Measurements from ENCODE around the gene GSTM4.

The GSTM4 gene

DNA sequence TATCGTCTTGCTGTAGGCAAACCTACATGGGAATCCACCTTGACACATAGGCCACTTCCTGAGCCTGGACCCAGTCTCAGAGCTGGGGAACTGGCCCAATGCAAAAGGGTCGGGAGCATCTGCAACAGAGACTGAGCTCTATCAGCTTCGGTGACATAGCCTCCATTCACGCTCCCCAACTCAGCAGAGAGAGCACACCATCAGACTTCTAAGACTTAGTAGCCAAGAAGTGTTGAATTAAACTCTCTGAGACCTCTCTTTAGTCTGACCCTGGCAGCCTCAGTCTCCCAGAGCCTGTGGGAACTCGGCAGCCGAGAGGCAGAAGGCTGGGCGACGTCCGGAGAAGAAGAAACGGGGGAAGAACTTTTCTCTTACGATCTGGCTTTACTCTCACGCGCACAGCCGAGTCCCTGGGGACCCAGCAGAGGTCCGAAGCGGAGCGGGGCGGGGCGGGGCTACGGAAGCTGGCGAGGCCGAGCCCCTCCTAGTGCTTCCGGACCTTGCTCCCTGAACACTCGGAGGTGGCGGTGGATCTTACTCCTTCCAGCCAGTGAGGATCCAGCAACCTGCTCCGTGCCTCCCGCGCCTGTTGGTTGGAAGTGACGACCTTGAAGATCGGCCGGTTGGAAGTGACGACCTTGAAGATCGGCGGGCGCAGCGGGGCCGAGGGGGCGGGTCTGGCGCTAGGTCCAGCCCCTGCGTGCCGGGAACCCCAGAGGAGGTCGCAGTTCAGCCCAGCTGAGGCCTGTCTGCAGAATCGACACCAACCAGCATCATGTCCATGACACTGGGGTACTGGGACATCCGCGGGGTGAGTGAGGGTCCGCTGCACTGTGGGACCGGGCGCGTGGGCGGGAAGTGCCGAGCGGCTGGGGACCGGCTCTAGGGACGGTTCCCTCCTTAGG lies at the start of gene GSTM4:
Gene GSTM4 (plus strand): TSS at position 485 of the 905 bp plus-strand sequence. CDS start 291 bp downstream, at position 776.
- peak; percentile 62 to 72 for DNase-seq

DNA sequence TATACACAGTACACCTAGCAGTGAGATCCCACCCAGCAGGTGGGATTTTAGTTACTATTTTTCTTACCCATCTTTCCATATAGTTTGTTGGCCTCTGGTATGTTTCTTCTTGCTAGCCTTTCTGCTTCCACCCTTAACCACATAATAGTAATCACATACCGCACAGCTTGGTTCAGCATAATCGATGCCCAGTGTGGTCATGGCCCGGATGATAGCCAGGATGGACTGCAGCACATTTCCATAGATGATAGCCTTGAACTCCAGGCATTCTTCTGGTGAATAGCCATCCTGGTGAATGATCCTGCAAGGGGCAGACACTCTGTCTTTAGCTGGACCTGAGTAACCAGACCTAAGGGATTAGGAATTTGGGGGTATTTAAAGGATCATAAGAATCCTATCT lies 46.0 kb upstream of the GSTM4 start:
- DNase-seq, result no peak

DNA sequence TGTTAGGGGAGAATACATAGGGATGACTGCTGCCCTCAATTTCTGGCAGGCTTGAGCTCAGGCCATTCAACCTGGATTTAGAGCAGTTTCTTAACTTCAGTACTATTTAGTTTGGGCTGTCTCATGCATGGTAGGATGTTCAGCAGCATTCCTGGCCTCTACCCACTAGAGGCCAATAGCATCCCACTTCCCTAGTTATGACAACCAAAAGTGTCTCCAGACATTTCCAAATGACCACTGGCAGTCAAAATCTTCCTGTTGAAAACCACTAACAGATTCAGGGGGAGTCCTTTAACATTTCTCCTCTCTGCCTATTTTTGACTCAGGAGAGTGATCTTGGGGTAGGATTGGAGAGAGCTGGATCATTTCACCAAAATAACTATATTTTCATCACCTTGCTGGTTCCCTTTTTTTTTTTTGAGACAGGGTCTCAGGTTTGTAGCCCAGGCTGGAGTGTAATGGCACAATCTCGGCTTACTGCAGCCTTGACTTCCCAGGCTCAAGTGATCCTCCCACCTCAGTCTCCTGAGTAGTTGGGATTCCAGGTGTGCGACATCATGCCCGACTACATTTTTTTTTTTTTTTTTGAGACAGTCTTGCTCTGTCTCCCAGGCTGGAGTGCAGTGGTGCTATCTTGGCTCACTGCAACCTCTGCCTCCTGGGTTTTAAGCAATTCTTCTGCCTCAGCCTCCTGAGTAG lies 45.1 kb upstream of the GSTM4 start:
- DNase-seq, result no peak

DNA sequence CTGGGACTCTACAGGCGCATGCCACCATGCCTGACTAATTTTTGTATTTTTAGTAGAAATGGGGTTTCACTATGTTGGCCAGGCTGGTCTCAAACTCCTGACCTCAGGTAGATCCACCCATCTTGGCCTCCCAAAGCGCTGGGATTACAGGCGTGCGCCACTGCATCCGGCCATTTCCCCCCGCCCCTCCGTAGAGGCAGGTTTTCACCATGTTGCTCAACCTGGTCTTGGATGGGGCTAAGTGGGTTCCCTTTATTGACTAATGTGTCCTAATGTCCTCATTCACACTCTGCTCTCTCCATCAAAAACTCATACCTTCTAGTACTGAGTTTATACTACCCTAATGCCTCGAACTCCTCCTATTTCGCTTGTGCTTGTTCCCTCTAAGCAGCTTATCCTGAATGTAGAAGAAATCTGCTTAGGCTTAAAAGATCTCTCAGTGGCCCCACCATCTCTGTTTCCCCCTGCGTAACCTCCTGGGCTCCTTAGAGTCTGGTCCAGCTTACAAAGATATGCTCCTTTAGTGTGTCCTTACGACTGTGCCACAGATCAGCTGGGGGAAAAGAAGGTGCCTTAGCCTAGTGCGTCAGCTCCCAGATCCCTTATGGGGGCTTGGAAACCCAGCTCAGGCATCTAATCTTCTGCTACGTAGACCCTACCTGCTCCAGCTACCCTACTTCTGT lies 44.5 kb upstream of the GSTM4 start:
- DNase-seq, result no peak

DNA sequence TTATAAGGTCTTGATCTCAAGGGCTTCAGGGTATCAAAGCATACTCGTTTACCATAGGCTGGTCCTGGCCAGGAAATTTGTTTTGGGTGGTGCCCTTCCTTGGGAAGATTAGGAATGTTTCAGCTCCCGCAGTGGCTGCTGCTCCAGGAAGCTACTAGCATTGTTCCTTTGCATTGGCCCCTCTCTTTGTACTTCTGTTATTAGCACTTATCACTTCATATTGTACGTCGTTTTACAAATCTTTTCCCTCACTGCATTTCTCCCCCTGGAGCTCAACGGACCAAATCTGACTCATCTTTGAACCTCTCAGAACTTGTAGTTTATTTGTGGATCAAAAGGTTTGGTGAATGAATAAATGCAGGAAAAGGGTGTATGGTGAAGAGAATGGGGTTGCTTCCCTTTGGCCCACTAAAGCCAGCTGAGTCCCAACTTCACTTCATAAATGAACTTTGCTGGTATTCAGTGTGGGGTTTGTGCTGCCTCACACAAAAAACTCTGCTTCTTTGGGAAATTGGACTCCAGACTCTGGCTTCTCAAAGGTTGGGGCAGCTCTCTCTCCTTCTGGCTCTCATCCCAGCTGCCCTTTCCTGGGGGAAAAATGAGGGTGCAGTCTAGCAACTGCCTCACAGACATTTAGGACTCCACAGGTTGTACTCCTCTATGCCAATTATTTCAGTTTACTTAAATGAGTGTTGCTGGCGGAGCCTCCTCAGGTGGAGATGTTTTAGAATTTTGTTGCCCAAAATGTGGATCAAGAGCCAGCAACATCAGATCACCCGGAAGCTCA lies 42.3 kb upstream of the GSTM4 start:
- DNase-seq, result no peak

DNA sequence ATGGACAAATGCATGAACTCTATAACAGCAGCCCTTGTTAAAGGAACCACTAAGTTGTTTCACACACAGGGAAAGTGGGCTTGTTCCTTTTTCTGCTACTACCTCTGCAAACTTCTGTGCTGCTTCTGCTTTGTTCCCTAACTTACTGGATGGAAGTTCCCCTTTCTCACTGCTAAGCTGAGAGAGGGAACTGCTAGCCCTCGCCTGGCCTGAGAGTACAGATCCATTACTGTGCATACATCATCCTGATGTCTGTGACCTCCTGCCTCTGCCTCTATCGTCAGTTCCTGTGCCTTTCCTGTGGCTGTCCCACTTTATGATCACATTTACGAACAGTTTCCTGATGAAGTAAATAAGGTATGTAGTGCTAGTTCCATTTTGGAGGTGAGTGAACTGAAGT lies 40.0 kb upstream of the GSTM4 start:
- peak; percentile 55 to 72 for DNase-seq

DNA sequence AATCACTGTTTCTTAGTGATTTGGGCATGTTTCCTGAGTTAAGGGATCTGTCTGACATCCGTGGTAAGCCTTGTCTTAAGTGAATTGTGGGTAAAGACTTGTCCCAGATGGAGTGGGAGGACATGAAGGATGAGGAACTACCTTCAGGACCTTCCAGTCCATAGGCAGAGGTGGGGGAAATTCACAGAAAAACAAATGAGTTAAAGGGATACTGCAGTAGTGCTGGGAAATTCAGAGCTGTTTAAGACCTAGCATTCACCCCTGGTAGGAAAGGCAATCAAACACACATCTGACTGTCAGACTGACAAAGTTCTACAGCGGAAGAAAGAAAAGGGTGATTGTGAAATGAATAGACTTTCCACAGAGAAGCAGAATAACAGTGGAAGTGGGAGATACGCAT lies 39.5 kb upstream of the GSTM4 start:
- DNase-seq, result no peak

DNA sequence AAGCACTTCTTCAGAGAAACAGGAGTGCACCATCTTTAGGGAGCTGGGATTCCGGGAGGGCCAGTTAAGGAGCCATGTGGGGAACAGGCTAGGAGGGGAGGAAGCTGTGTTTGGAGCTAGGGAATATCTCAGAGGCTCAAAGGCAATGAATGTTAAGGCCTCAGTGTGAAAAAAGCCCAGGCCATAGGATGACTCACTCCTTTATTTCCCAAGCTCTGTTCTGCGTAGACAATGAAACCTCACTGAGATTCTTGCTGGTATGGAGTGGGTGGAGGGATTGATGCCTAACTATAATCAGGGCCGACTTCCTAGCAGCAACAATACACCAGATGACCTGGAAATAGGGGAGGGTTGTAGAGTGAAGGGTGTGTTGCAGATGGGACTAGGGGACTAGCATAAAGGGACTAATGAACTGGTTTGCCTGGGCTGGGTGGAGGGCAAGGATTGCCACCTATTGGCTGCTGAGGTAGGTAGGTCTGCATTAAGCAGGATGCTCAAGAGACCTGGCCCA lies 38.6 kb upstream of the GSTM4 start:
- DNase-seq, result no peak

DNA sequence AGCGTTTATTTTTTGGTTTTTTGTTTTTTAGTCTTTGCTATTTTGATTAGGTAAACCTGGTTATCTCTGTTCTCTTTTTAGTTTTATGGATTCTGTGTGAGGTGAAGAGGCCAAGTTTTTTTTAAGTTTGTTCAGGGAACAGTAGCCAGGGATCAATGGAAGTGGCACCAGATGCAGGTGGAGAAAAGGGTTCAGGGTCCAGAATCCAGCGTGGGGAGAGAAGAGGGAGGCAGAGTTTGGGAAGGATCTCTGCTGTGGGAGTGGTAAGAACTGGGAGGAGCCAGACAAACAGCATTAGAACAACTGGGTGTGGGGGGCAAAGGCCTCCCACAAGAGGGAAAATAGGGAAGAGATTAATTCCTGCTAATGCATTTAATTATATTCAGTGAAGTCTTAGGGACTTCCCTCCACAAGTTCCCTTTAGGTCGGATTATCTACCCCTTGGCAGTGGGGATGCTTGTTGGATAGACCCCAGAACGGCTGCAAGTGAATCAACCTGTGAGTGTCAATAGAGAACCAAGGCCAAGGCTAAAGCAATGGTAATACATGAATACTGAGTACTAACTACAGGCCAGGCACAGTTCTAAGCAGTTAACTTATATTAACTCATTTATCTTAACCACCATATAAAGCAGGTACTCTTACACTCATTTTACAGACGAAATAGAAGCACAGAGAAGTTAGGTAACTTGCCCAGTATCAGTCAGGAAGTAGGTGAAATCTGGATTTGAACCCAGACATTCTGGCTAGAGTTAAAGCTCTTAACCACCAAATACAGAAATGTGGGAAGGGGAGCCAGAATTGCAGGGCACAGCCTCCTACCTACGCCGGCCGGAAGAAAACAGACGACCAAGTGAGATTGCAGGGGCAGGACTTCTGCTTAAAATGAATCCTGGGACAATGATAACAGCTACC lies 37.0 kb upstream of the GSTM4 start:
- no peak for DNase-seq

DNA sequence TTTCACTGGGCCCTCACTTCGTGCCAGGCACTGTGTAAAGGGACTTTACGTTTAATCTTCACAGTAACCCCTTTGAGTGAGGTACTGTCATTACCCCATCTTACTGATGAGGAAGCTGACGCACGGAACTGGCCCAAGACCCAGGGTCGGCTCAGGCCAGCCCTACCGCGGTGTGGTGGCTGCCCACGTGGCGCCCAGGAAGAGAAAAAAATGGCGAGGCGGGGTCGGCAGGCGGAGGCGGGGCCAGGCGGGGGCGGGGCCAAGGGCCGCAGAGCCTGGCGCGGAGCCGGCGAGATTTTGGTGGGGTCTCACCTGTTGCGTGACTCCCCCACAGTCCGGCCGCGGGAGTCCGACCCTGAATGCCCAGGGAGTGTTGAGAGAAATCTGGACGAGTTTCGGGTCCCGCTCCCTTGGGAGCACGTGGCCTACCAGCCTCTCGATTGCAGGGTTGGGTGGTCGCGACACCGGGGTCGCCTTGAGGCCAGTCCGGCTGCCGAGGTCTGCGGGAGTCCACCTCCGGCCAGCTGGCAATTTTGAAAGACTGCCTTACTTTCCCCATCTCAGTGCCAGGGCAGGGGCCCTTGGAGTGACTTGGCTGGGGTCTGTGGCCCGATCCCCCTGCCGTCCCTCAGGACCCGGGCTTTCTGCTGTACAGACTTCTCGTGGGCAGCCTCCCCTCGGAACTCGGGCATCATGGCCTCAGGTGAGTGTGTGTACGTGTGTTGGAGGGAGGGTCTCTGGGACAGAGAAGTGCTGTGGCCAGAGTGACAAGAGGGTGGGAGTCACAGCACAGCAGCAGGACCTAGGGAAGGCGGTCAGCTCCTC lies 36.1 kb upstream of the GSTM4 start, which contains the start of the genes AMPD2 and GNAT2:
Gene AMPD2 (plus strand): TSS at position 262 of the 825 bp plus-strand sequence. CDS start 1,339 bp downstream, outside the sequence.
Gene GNAT2 (minus strand): TSS at position 41 of the 825 bp plus-strand sequence. CDS start 6,746 bp downstream, outside the sequence.
- peak; percentile 87 to 88 for DNase-seq

DNA sequence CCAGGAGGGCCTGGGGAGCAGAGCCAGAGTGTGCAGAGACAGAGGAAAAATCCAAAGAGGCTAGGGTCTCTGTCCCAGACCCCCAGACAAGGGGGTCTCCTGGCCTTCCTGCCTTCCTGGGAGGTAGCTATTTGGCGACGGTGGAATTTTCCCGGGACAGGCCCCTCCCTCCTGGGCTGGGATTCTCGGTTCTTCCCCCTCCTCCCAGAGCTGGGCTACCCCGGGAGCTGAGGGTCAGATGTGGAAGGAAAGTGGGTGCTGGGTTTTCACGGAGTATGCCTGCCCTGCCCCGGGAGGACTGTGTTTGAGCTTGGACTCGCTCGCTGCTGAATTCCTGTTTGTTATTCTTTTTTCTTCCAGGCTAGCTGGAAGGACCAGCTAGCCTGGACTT lies 35.5 kb upstream of the GSTM4 start:
- no peak for DNase-seq

DNA sequence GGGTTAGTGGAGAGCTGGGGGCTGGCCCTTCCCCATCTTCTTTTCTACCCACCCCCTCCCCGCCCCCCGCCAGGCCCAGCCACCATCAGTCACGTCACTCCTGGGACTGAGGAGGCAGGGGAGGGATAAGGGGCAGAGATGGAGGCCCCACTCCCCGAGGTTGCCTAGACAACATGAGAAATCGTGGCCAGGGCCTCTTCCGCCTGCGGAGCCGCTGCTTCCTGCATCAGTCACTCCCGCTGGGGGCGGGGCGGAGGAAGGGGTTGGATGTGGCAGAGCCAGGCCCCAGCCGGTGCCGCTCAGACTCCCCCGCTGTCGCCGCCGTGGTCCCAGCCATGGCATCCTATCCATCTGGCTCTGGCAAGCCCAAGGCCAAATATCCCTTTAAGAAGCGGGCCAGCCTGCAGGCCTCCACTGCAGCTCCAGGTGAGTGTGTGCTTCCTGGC lies 35.0 kb upstream of the GSTM4 start:
- DNase-seq, result peak; percentile 97

DNA sequence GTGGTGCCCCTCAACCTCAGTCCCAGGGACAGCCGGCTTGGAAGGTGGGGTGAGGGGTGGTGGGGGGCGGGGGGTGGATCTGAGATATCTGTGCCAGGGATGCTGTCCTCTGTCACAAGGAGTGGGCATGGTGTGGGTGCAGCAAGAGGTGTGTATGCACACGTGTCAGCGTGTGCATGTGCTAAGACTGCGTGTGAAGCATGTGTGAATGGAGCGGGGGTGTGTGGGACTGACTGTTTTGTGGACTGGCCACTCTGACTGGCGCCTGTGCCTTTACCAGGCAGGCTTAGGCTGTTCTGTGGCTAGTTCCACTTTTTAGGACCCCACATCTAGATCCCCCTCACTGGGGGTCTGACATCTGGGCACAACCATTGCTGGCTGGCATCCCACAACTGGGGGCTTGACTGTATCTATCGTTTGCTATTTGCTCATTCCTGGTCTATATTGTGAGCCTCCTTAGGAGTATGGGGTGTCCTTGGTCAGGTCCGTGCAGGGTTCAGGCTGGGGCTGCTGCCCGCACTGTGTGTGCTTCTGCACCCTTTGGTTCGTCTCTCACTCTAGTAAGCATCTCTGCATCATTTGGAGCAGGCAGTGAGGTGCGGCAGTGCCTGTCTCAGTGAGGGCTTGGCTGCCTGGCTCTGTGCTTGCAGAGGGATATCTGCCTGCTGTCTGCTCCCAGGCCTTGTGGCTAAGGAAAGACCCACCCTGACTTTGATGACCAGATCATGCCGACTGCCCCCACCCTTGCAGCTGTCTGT lies 34.3 kb upstream of the GSTM4 start:
- DNase-seq, result no peak

DNA sequence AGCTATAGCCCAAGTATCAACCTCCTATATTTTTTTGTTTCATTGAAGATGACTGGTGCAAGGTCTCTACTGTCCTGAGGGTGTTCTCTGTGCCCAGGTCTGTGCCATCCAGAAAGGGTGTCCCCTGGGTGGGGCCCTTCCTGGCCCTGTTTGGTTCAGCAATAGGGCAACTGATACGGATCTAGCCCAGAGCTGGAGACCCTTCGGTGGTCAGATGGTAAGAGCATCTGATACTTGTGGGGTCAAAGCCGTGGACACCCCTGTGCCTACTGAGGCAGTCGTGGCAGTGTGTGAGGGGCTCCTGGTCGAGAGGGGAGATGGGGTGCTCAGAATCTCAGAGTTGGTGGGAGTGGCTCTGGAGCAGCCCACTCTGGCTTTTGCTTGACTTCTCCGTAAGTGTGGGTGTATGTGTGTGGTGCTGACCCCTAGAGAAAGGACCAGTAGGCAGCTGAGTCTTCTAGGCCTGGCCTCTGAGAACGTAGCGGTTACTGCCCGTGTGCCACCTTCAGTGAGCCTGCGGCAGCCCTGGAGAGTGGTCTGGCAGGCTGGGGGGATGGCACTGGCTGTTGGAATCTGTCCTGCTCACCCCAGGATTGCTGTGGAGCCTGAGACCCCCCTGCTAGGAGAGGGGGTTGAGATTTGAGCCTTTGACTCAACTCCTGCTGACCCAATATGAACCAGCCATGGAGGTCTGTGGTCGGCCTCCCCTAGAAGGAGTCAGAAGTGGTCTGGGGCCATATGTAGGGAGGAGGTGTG lies 33.6 kb upstream of the GSTM4 start:
- DNase-seq, result no peak

DNA sequence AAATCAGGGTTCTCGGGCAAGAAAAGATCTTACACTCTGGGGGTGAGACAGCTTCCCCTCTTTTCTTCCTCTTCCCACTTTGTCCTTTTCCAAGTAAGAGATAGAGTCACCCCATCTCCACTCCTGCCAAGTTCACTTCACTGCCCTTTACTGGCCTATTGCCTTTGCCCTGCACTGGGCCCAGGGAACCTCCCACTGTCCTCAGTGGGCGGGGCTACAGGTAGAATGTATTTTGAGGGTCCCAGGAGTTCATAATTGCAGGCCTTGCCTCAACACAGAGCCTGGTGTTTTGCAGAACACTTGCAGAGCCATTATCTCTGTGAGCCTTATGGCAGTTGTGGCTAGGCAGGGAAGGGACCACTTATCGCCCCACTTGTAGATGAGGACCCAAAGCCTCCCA lies 33.0 kb upstream of the GSTM4 start:
- DNase-seq, result no peak

DNA sequence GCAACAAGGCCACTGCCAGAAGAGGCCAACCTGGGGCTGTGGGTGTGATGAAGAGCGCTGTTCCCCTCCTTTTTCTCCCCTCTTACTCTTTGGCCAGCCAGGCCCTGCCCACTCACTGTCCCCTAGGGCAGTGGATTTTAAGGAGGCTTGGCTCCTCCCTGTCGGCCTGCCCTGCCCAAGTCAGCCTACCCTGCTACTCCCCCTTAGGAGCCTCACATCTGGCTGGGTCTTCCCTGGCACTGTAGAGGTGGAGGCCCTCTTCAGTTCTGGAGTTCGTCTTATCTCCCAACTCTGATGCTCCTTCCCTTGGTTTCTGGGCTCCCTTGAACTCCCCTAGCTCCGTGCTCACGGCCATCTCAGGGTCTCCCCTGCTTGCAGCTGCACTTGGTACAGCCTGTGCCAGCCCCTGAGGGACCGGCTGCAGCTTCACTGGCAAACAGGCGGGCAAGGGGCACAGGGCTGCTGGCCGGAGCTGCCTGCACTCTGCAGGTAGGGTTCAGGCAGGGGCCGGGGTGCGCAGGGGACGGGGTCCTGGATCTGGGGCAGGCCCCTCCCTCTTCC lies 32.2 kb upstream of the GSTM4 start:
- no peak for DNase-seq

DNA sequence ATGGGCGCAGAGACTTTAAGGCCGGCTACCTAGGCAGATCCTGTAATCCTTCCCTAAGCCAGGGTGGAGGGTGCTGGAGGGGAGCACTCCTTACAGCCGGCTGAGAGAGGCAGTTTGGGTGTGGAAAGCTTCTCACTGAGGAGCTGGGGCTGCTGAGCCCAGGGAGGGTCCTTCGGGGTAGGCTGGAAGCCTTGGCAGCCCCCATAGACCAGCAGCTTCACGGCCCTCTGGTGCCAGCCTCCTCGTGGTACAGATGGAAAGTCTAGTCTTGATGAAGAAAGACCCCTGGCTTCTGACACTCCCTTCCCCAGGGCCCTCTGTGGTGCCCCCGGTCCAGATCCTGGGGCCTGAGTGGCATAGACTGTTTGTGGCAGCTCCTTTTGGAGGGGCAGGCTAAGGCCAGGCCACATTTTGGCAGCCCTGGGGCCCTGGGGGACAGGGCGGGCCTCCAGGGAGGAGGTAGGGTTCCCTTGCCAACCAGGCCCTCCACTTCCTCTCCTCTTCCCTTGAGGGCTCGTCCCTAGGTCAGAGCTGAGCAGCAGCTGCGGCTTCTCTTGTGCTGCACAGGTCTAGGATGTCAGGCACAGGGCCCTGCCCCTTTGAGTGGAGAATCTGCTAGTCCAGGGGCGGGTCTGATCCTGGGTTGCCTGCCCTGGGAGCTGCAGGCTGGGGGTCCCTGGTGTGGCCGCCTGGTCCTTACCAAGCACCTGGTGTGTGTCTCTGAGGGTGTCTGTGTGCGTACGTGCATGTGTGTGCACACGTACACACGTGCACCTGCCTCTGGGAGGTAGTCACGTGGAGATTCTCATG lies 31.5 kb upstream of the GSTM4 start:
- peak in 1 of 2 donors; percentile 32 for DNase-seq
